LNCAP (cell line): ENCODE data around the gene ATP5PB.

Experiments
- CTCF ChIP-seq: fragments of 450-650 bp; IDR thresholded peaks from 2 replicates; pipeline ENCODE4 v1.5.1; 2017; ENCODE audit warnings: mild to moderate bottlenecking

ATP5PB gene

GRCh38 chr1:111436726-111437125, 12.5 kb upstream of the ATP5PB start:
- TF ChIP-seq CTCF = no peak

- no peak for TF ChIP-seq CTCF
Measured at GRCh38 chr1:111439461-111440351, 9.6 kb upstream of the ATP5PB start.

GRCh38 chr1:111441573-111442192, 7.6 kb upstream of the ATP5PB start:
- TF ChIP-seq CTCF = peak; percentile 66

GRCh38 chr1:111442457-111442856, 6.8 kb upstream of the ATP5PB start:
- no peak for TF ChIP-seq CTCF

GRCh38 chr1:111444031-111444430, 5.2 kb upstream of the ATP5PB start:
- no peak for TF ChIP-seq CTCF

- TF ChIP-seq CTCF = no peak
Measured at GRCh38 chr1:111446546-111446945, 2.7 kb upstream of the ATP5PB start.

GRCh38 chr1:111446967-111447892, 2.0 kb upstream of the ATP5PB start:
- no peak for TF ChIP-seq CTCF
